MM.1S (cell line): Measurements from ENCODE around the gene C1orf226.
"Not testable (repeated sequence)": the region's sequence is repeated elsewhere in the genome, so short reads cannot be mapped to it uniquely, and the experiment has no call there.

ENCODE experiments used
- DNase-seq: peaks from one replicate; pipeline ENCODE4 v3.0.0-alpha.2; 2015
- H2AFZ ChIP-seq: fragments of 300-600 bp; sonication (generic); 2 replicates; pipeline ENCODE4 v1.6.0; 2016; ENCODE audit warnings: antibody characterized with exemption, low read length
- H3F3A ChIP-seq: fragments of 300-600 bp; sonication (generic); 2 replicates; pipeline ENCODE4 v1.6.1; 2016; ENCODE audit warnings: mild to moderate bottlenecking, antibody characterized with exemption, low read length, moderate library complexity, mixed read lengths; ENCODE audit not compliant: insufficient read depth
- H3K27ac ChIP-seq: fragments of 300-600 bp; sonication (generic); 2 replicates; pipeline ENCODE4 v1.5.1; 2016; ENCODE audit warnings: mild to moderate bottlenecking, low read length
- H3K27me3 ChIP-seq: fragments of 300-600 bp; sonication (generic); replicated peaks from 2 replicates; pipeline ENCODE4 v1.6.0; 2016; ENCODE audit warnings: low read length; ENCODE audit not compliant: insufficient read depth
- H3K36me3 ChIP-seq: fragments of 300-600 bp; sonication (generic); replicated peaks from 2 replicates; pipeline ENCODE4 v1.6.1; 2016; ENCODE audit warnings: mild to moderate bottlenecking, low read length, mixed read lengths; ENCODE audit not compliant: insufficient read depth
- H3K4me1 ChIP-seq: fragments of 300-600 bp; sonication (generic); 2 replicates; pipeline ENCODE4 v1.6.1; 2016; ENCODE audit warnings: low read length, mixed read lengths
- H3K4me2 ChIP-seq: fragments of 300-600 bp; sonication (generic); 2 replicates; pipeline ENCODE4 v1.6.0; 2016; ENCODE audit warnings: low read depth, low read length
- H3K4me3 ChIP-seq: fragments of 300-600 bp; sonication (generic); 2 replicates; pipeline ENCODE4 v1.5.1; 2016; ENCODE audit warnings: low read length, mixed read lengths
- H3K79me2 ChIP-seq: fragments of 300-600 bp; sonication (generic); 2 replicates; pipeline ENCODE4 v1.6.1; 2016; ENCODE audit warnings: mixed run types, low read length, mixed read lengths
- H3K9ac ChIP-seq: fragments of 300-600 bp; sonication (generic); 2 replicates; pipeline ENCODE4 v1.6.1; 2016; ENCODE audit warnings: low read length, mixed read lengths
- H3K9me2 ChIP-seq: fragments of 300-600 bp; sonication (generic); replicated peaks from 2 replicates; pipeline ENCODE4 v1.6.1; 2016; ENCODE audit warnings: mild to moderate bottlenecking, low read length, mixed read lengths; ENCODE audit not compliant: insufficient read depth
- H3K9me3 ChIP-seq: fragments of 300-600 bp; sonication (generic); replicated peaks from 2 replicates; pipeline ENCODE4 v1.6.1; 2016; ENCODE audit warnings: mild to moderate bottlenecking, low read length, mixed read lengths; ENCODE audit not compliant: insufficient read depth
- H4K20me1 ChIP-seq: fragments of 300-600 bp; sonication (generic); 2 replicates; pipeline ENCODE4 v1.6.1; 2016; ENCODE audit warnings: mild to moderate bottlenecking, low read length, moderate library complexity, mixed read lengths; ENCODE audit not compliant: insufficient read depth
- EZH2 ChIP-seq: fragments of 300-600 bp; sonication (generic); optimal IDR thresholded peaks from 2 replicates; pipeline ENCODE3; 2017; ENCODE audit warnings: low read depth, mild to moderate bottlenecking, antibody characterized with exemption, low read length, mixed read lengths
- EZH2phosphoT487 ChIP-seq: fragments of 300-600 bp; sonication (generic); IDR thresholded peaks from 2 replicates; pipeline ENCODE4 v1.6.1; 2018; ENCODE audit warnings: antibody characterized with exemption, low read length
- TF ChIP-seq, protein P1 (sequence below): fragments of 300-600 bp; sonication (generic); IDR thresholded peaks from 2 replicates; pipeline ENCODE4 v1.5.1; 2016; ENCODE audit warnings: antibody characterized with exemption, low read length, mixed read lengths

Gene C1orf226

GRCh38 chr1:162412002-162412401, 30.5 kb downstream of the C1orf226 start, which contains the start of gene SH2D1B:
Gene SH2D1B (minus strand): TSS chr1:162412136. CDS start chr1:162412016, 120 bp downstream.
- H3K4me2 ChIP-seq, result no peak within 1 kb of the TSS

GRCh38 chr1:162416215-162416614, 34.7 kb downstream of the C1orf226 start:
- Histone ChIP-seq H4K20me1 (no peaks in the 10 kb centered on the region), H3K9me2 (no peaks in the 10 kb centered on the region), H3F3A (no peaks in the 10 kb centered on the region), H3K9me3 (no peaks in the 10 kb centered on the region), H3K9ac (no peak overlapping the region), H3K36me3 (no peaks in the 10 kb centered on the region), H3K79me2 (no peaks in the 10 kb centered on the region), H3K27me3 (no peaks in the 10 kb centered on the region), H3K4me2 (no peak overlapping the region), H3K4me3 (no peak overlapping the region), H3K27ac (no peak overlapping the region), H2AFZ (no peak overlapping the region), H3K4me1 (peaks cover 2% of the 10 kb centered on the region)
- TF ChIP-seq EZH2phosphoT487, result no peak
- TF ChIP-seq EZH2, result no peak
- TF ChIP-seq, protein P1, sequence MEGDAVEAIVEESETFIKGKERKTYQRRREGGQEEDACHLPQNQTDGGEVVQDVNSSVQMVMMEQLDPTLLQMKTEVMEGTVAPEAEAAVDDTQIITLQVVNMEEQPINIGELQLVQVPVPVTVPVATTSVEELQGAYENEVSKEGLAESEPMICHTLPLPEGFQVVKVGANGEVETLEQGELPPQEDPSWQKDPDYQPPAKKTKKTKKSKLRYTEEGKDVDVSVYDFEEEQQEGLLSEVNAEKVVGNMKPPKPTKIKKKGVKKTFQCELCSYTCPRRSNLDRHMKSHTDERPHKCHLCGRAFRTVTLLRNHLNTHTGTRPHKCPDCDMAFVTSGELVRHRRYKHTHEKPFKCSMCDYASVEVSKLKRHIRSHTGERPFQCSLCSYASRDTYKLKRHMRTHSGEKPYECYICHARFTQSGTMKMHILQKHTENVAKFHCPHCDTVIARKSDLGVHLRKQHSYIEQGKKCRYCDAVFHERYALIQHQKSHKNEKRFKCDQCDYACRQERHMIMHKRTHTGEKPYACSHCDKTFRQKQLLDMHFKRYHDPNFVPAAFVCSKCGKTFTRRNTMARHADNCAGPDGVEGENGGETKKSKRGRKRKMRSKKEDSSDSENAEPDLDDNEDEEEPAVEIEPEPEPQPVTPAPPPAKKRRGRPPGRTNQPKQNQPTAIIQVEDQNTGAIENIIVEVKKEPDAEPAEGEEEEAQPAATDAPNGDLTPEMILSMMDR, result no peak
- DNase-seq, result no peak

More at GRCh38 chr1:162412002-162412401, 30.5 kb downstream of the C1orf226 start, which contains the start of gene SH2D1B:
- no peak for DNase-seq
- Histone ChIP-seq H3K27ac (no peak within 1 kb of the TSS), H2AFZ (no peak within 1 kb of the TSS), H4K20me1 (no peaks in the 10 kb centered on the region), H3K9me2 (no peaks in the 10 kb centered on the region), H3K4me1 (peaks cover 12% of the 10 kb centered on the region), H3K9ac (no peak within 1 kb of the TSS), H3K9me3 (no peaks in the 10 kb centered on the region), H3F3A (peaks cover 5% of the 10 kb centered on the region), H3K4me3 (no peak within 1 kb of the TSS), H3K27me3 (no peaks in the 10 kb centered on the region), H3K79me2 (no peaks in the 10 kb centered on the region), H3K36me3 (no peaks in the 10 kb centered on the region)
- no peak for TF ChIP-seq EZH2
- TF ChIP-seq EZH2phosphoT487, result no peak
- TF ChIP-seq, protein P1, result no peak

GRCh38 chr1:162416909-162417308, 35.4 kb downstream of the C1orf226 start:
- Histone ChIP-seq H3K4me1 (peaks cover 9% of the 10 kb centered on the region), H3K27ac (no peak overlapping the region), H3K9ac (no peak overlapping the region), H3K27me3 (no peaks in the 10 kb centered on the region), H3K9me3 (no peaks in the 10 kb centered on the region), H2AFZ (no peak overlapping the region), H3K9me2 (no peaks in the 10 kb centered on the region), H3K36me3 (no peaks in the 10 kb centered on the region), H3K79me2 (no peaks in the 10 kb centered on the region), H4K20me1 (no peaks in the 10 kb centered on the region), H3F3A (no peaks in the 10 kb centered on the region), H3K4me3 (no peak overlapping the region), H3K4me2 (no peak overlapping the region)
- DNase-seq, result no peak
- TF ChIP-seq EZH2 (no peak), EZH2phosphoT487 (no peak)

DNA sequence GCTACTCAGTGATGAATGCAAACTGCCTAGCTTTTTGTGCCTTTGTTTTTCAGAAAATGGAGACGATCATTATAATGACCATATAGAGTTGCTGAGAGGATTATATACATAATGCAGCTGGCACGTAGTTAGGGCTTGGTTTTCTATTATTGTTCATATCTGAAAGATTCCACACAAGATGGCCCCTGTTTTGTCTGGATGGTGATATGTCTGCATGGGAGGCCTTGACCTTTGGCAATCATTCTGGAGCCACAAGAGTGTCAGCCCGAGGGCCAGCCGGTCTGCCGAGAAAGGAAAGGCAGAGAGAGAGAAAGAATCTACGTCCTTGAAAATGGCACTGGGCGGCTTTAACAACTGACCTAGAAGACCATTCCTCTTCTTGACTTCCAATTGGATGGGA, 36.1 kb downstream of the C1orf226 start:
- no peak overlapping the region for H3K9ac ChIP-seq
- no peaks in the 10 kb centered on the region for H4K20me1 ChIP-seq
- no peaks in the 10 kb centered on the region for H3K79me2 ChIP-seq
- no peaks in the 10 kb centered on the region for H3K27me3 ChIP-seq
- H3K4me3 ChIP-seq, result no peak overlapping the region
- H3K4me1 ChIP-seq, result peaks cover 13% of the 10 kb centered on the region
- H3K4me2 ChIP-seq, result no peak overlapping the region
- H3F3A ChIP-seq, result no peaks in the 10 kb centered on the region
- H2AFZ ChIP-seq, result no peak overlapping the region
- TF ChIP-seq, protein P1, result no peak
- TF ChIP-seq EZH2, result no peak
- no peak for TF ChIP-seq EZH2phosphoT487
- no peak for DNase-seq
- H3K36me3 ChIP-seq, result no peaks in the 10 kb centered on the region
- H3K27ac ChIP-seq, result no peak overlapping the region
- no peaks in the 10 kb centered on the region for H3K9me2 ChIP-seq
- no peaks in the 10 kb centered on the region for H3K9me3 ChIP-seq

DNA sequence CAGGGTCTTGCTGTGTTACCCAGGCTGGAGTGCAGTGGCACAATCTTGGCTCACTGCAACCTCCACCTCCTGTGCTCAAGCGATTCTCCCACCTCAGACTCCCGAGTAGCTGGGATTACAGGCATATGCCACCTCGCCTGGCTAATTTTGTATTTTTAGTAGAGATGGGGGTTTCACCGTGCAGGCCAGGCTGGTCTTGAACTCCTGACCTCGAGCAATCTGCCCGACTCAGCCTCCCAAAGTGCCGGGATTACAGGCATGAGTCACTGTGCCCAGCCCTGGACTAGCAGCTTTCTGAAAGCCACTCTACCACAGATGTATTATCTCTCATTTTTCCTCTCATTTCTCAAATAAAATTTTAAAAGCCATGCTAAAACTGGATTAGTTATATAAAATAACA, 37.1 kb downstream of the C1orf226 start:
- not testable (repeated sequence) for H4K20me1 ChIP-seq, H3K27me3 ChIP-seq, DNase-seq, H3K4me2 ChIP-seq, H3K9me2 ChIP-seq, H3K27ac ChIP-seq, H2AFZ ChIP-seq, H3K9ac ChIP-seq, H3K4me3 ChIP-seq, H3K36me3 ChIP-seq, H3K9me3 ChIP-seq, H3K79me2 ChIP-seq, H3F3A ChIP-seq
- H3K4me1 ChIP-seq, result peaks cover 13% of the 10 kb centered on the region

GRCh38 chr1:162419450-162419931, 38.0 kb downstream of the C1orf226 start:
- not testable (repeated sequence) for H3F3A ChIP-seq, H2AFZ ChIP-seq, H3K9me3 ChIP-seq, H4K20me1 ChIP-seq, H3K9ac ChIP-seq, DNase-seq, H3K4me3 ChIP-seq, H3K79me2 ChIP-seq, H3K9me2 ChIP-seq, H3K27ac ChIP-seq, H3K27me3 ChIP-seq, H3K36me3 ChIP-seq, H3K4me2 ChIP-seq
- H3K4me1 ChIP-seq, result peaks cover 13% of the 10 kb centered on the region
